ACC112 (cell line): ENCODE measurements around the gene CGGBP1.

ENCODE experiments used
- H2AFZ ChIP-seq: fragments of 200-600 bp; sonication (generic); one replicate; pipeline ENCODE4 v1.6.0; 2017; ENCODE audit warnings: antibody characterized with exemption, low read length; ENCODE audit not compliant: unreplicated experiment
- H3K27ac ChIP-seq: fragments of 200-600 bp; sonication (generic); 2 replicates; pipeline ENCODE4 v1.5.1; 2014; ENCODE audit warnings: low read depth, mild to moderate bottlenecking, antibody characterized with exemption, low read length, moderate library complexity
- H3K27me3 ChIP-seq: fragments of 200-600 bp; sonication (generic); 2 replicates; pipeline ENCODE4 v1.6.1; 2014; ENCODE audit warnings: mild to moderate bottlenecking, antibody characterized with exemption, low read length, moderate library complexity, mixed read lengths; ENCODE audit not compliant: insufficient read depth
- H3K36me3 ChIP-seq: fragments of 200-600 bp; sonication (generic); 2 replicates; pipeline ENCODE4 v1.6.1; 2016; ENCODE audit warnings: mild to moderate bottlenecking, antibody characterized with exemption, low read length, moderate library complexity, mixed read lengths; ENCODE audit not compliant: insufficient read depth
- H3K4me1 ChIP-seq: fragments of 200-600 bp; sonication (generic); one replicate; pipeline ENCODE4 v1.6.1; 2016; ENCODE audit warnings: low read length, mixed read lengths; ENCODE audit not compliant: insufficient read depth, unreplicated experiment, control insufficient read depth
- H3K4me3 ChIP-seq: fragments of 200-600 bp; sonication (generic); 2 replicates; pipeline ENCODE4 v1.5.1; 2014; ENCODE audit warnings: mild to moderate bottlenecking, low read depth, low read length
- H3K79me2 ChIP-seq: fragments of 200-600 bp; sonication (generic); one replicate; pipeline ENCODE4 v1.6.0; 2016; ENCODE audit warnings: low read length; ENCODE audit not compliant: control insufficient read depth, unreplicated experiment, insufficient read depth

The CGGBP1 gene, protein sequence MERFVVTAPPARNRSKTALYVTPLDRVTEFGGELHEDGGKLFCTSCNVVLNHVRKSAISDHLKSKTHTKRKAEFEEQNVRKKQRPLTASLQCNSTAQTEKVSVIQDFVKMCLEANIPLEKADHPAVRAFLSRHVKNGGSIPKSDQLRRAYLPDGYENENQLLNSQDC

DNA sequence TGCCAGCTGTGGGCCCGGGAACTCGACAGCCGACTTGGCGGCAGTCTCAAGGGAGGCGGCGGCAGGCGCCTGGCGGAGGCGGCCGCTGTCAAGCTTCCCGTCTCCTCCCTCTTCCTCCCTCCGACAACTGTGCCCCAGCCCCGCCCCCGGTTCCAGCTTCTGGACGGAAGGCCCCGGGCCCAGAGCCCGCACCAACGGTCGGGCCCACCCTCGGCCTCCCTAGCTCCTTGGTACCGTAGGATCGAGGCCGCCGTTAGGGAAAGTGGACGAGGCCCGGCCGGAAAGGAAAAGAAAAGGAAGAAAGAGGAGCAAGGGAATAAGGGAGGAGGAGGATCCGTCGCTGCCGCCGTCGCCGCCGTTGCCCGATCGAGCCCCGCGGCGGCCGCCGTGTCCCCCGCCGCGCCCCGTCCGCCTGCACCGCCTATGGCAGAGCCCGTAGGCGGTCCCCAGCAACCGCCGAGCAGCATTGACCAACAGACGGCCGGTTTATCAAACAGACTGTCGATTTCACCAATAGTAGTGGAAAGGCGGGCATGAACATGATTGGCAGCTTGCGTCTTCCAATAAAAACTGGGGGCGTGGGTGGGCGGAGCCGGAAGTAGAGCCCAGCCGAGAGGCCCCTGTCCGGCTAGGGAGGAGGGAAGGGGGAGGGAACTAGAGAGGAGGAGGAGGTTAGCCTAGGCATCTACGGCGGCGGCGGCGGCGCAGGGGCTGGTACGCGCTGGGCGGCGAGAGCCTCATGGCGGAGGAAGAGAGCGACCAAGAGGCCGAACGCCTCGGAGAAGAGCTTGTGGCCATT is at the start of gene CGGBP1, which contains the start of gene ZNF654:
Gene CGGBP1, minus strand, starts transcription at position 425 of the 799 bp plus-strand sequence. CDS start 3,029 bp downstream, outside the sequence.
Gene ZNF654, plus strand, starts transcription at position 675 of the 799 bp plus-strand sequence. Its CDS starts 65 bp downstream, at position 740.
- Histone ChIP-seq H3K27me3 (no peaks in the 10 kb centered on the region), H3K79me2 (peaks cover 78% of the 10 kb centered on the region), H2AFZ (peak within 1 kb of the TSS; percentile 77), H3K27ac (peak within 1 kb of the TSS; percentile 82), H3K36me3 (peaks cover 17% of the 10 kb centered on the region), H3K4me1 (peaks cover 18% of the 10 kb centered on the region), H3K4me3 (peak within 1 kb of the TSS; percentile 98)

GRCh38 chr3:88105325-88105724 is 46.5 kb upstream of the CGGBP1 start:
- Histone ChIP-seq H3K36me3 (peaks cover 17% of the 10 kb centered on the region), H3K4me3 (no peak overlapping the region), H3K79me2 (peaks cover 45% of the 10 kb centered on the region), H3K27ac (no peak overlapping the region), H3K4me1 (peaks cover 18% of the 10 kb centered on the region), H2AFZ (no peak overlapping the region), H3K27me3 (no peaks in the 10 kb centered on the region)

- Histone ChIP-seq H3K36me3 (peaks cover 27% of the 10 kb centered on the region), H2AFZ (no peak overlapping the region), H3K79me2 (peaks cover 18% of the 10 kb centered on the region), H3K4me1 (peaks cover 13% of the 10 kb centered on the region), H3K27ac (no peak overlapping the region), H3K4me3 (no peak overlapping the region), H3K27me3 (no peaks in the 10 kb centered on the region)
Measured at GRCh38 chr3:88101142-88101541, 42.3 kb upstream of the CGGBP1 start.

DNA sequence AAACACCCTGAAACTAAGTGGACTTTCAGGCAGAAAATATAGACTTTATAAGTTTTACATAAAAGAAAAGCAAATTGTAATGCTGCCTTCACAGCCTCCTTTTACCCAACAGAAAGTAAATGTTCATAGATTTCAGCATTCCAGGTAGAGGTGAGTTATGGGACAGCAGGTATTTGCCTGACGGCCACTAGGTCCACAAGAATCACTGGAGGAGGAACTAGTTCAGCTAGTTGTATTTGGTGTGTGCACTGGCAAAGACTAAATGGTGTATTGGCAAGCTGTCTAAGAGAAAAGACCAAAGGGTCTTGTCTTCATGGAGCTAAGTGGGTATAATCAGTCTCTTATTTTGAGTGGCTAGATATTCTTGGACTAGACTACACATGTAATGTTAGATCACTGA is 34.5 kb upstream of the CGGBP1 start:
- H3K4me3 ChIP-seq = no peak overlapping the region

GRCh38 chr3:88092270-88092669 is 33.5 kb upstream of the CGGBP1 start:
- no peaks in the 10 kb centered on the region for H3K27me3 ChIP-seq
- peaks cover 32% of the 10 kb centered on the region for H3K36me3 ChIP-seq
- H3K79me2 ChIP-seq = peaks cover 24% of the 10 kb centered on the region
- H3K27ac ChIP-seq = no peak overlapping the region
- no peak overlapping the region for H2AFZ ChIP-seq
- H3K4me3 ChIP-seq = no peak overlapping the region
- H3K4me1 ChIP-seq = no peaks in the 10 kb centered on the region

More for the DNA sequence above, 34.5 kb upstream of the CGGBP1 start:
- H3K79me2 ChIP-seq = peaks cover 24% of the 10 kb centered on the region
- no peaks in the 10 kb centered on the region for H3K27me3 ChIP-seq
- peaks cover 28% of the 10 kb centered on the region for H3K36me3 ChIP-seq
- H2AFZ ChIP-seq = no peak overlapping the region
- no peaks in the 10 kb centered on the region for H3K4me1 ChIP-seq
- no peak overlapping the region for H3K27ac ChIP-seq

DNA sequence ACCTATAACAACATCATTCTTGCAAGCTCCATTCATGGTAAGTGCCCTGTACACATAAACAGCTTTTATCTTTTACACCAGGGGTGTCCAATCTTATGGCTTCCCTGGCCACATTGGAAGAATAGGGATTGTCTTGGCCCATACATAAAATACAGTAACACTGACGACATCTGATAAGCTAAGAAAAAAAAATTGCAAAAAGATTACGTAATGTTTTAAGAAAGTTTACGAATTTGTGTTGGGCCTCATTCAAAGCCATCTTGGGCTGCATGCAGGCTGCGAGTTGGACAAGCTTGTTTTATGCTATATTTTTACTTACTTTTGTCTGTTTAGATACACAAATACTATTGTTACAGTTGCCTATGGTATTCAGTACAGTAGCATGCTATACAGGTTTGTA is 31.9 kb upstream of the CGGBP1 start:
- Histone ChIP-seq H3K27me3 (no peaks in the 10 kb centered on the region), H3K36me3 (peaks cover 27% of the 10 kb centered on the region), H3K79me2 (peaks cover 22% of the 10 kb centered on the region), H3K4me1 (no peaks in the 10 kb centered on the region), H3K4me3 (no peak overlapping the region), H3K27ac (no peak overlapping the region), H2AFZ (no peak overlapping the region)

DNA sequence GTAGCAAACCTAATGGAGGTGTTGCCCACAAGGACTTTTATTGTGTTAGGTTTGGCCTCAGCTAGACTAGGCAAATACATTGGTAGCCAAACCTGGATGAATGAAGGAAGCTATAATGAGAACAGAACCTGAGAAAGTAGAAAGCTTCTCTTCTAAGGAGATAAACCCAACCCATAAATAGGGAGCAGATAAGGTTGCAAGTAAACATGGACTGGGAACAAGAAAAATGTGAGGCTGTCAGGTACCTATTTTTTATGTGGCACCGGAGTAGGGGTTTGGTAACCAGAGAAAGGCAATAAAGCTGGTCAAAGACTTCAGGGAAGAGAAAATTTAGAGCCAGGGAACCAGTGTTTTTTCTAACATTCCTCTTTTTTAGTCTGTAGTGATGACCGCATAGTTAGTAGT is 25.3 kb upstream of the CGGBP1 start:
- H3K79me2 ChIP-seq = peaks cover 50% of the 10 kb centered on the region
- peaks cover 9% of the 10 kb centered on the region for H3K36me3 ChIP-seq

GRCh38 chr3:88082854-88083253 is 24.0 kb upstream of the CGGBP1 start:
- Histone ChIP-seq H3K27ac (no peak overlapping the region), H3K27me3 (no peaks in the 10 kb centered on the region), H3K4me1 (no peaks in the 10 kb centered on the region), H2AFZ (no peak overlapping the region), H3K79me2 (peaks cover 62% of the 10 kb centered on the region), H3K36me3 (peaks cover 9% of the 10 kb centered on the region), H3K4me3 (no peak overlapping the region)

More for the DNA sequence above, 25.3 kb upstream of the CGGBP1 start:
- no peaks in the 10 kb centered on the region for H3K27me3 ChIP-seq
- no peak overlapping the region for H2AFZ ChIP-seq
- no peak overlapping the region for H3K4me3 ChIP-seq
- no peaks in the 10 kb centered on the region for H3K4me1 ChIP-seq
- no peak overlapping the region for H3K27ac ChIP-seq

DNA sequence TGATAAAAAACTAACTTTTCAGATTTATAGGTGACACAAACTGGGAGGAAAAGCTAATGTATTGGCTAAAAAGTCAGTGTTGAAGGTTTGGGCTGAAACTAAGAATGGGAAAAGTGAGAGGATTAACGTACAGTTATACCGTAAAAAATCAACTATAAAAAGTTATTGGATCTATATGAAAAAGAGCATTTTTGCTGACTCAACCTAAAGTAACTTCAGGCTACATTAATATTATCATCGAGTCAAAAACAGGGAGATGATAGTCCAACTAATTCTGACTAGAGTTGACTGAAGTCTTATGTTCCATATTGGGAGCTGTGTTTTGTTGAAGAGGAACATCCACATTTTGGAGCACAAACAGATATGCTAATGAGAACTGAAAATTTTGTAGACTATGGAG is 20.1 kb upstream of the CGGBP1 start:
- Histone ChIP-seq H3K4me3 (no peak overlapping the region), H3K79me2 (peaks cover 76% of the 10 kb centered on the region), H3K4me1 (no peaks in the 10 kb centered on the region), H3K36me3 (no peaks in the 10 kb centered on the region), H2AFZ (no peak overlapping the region), H3K27me3 (no peaks in the 10 kb centered on the region), H3K27ac (no peak overlapping the region)

DNA sequence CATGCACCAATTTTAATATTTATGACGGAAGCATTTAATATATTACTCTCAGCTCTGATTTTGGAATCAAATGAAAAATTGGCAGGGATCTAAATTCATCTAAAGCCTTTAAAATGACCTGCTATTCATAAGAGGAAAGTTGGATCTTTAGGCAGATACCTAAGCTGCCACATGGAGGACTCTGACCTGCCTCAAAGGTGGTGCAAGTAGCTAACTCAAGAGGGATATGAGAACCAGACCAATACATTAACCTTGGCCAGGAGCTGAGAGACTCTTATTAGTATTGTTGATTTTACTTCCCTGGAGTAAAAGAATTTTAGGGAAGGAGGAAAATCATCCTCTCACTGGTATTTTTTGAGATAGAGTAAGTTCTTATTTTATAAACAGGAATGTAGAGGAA is 17.9 kb upstream of the CGGBP1 start:
- peaks cover 8% of the 10 kb centered on the region for H3K36me3 ChIP-seq
- no peak overlapping the region for H3K27ac ChIP-seq
- peaks cover 87% of the 10 kb centered on the region for H3K79me2 ChIP-seq
- H3K27me3 ChIP-seq = no peaks in the 10 kb centered on the region
- H3K4me1 ChIP-seq = no peaks in the 10 kb centered on the region
- no peak overlapping the region for H2AFZ ChIP-seq
- H3K4me3 ChIP-seq = no peak overlapping the region

GRCh38 chr3:88075497-88075896 is 16.7 kb upstream of the CGGBP1 start:
- no peak overlapping the region for H3K27ac ChIP-seq
- H3K79me2 ChIP-seq = peaks cover 80% of the 10 kb centered on the region
- H3K27me3 ChIP-seq = no peaks in the 10 kb centered on the region
- no peaks in the 10 kb centered on the region for H3K4me1 ChIP-seq
- no peak overlapping the region for H2AFZ ChIP-seq
- no peak overlapping the region for H3K4me3 ChIP-seq
- peaks cover 12% of the 10 kb centered on the region for H3K36me3 ChIP-seq
